Lower lobe of right lung (tissue), 2 donors: Measurements from ENCODE around the gene RAB43. TPM values are rescaled to one million over a fixed set of nuclear protein-coding genes. Genes with fewer than 3 reads are reported as not detected.

Experiments
- ATAC-seq, 2 donors: fragments of 200-7000 bp; cut with Tn5 transposase; one replicate each; pipeline ENCODE4 v1.9.1; 2020 to 2022; ENCODE audit warnings: mild to moderate bottlenecking in 2 of 2, moderate library complexity in 2 of 2
- DNase-seq: peaks from one replicate; pipeline ENCODE4 v3.0.0-alpha.2; 2020
- H3K27ac ChIP-seq: fragments of 200-600 bp; one replicate; pipeline ENCODE4 v1.8.0; 2022
- H3K27me3 ChIP-seq: fragments of 200-600 bp; one replicate; pipeline ENCODE4 v1.8.0; 2022; ENCODE audit warnings: low read depth
- H3K36me3 ChIP-seq: fragments of 200-600 bp; one replicate; pipeline ENCODE4 v1.8.0; 2022; ENCODE audit warnings: mild to moderate bottlenecking
- H3K4me1 ChIP-seq: fragments of 200-600 bp; one replicate; pipeline ENCODE4 v1.8.0; 2022
- H3K4me3 ChIP-seq: fragments of 200-600 bp; one replicate; pipeline ENCODE4 v1.8.0; 2022; ENCODE audit warnings: mild to moderate bottlenecking
- H3K9me3 ChIP-seq: fragments of 200-600 bp; one replicate; pipeline ENCODE4 v1.8.0; 2022
- CTCF ChIP-seq: fragments of 200-600 bp; IDR thresholded peaks from one replicate; pipeline ENCODE4 v1.8.0; 2022; ENCODE audit warnings: antibody characterized with exemption, mild to moderate bottlenecking
- intact Hi-C: fragments of 100-400 bp; cut with DNase I; formaldehyde crosslinking; loops from one replicate; pipeline ENCODE4 v1.11.0; 2022
- total RNA-seq: library from RNA; stranded (reverse); fragmentation: NEBNext Ultra II Directional; extraction: Animal tissue kit (Norgen Biotek cat#: 25700); gene quantifications from one replicate; pipeline ENCODE4 v1.2.1, GENCODE V29; 2021
- donor health status: DM: no; HTN: yes; CAD: no; lungs with severe emphysema.

The RAB43 gene
- total RNA-seq, 1 donor from 2014 or later: 29.9 TPM

DNA sequence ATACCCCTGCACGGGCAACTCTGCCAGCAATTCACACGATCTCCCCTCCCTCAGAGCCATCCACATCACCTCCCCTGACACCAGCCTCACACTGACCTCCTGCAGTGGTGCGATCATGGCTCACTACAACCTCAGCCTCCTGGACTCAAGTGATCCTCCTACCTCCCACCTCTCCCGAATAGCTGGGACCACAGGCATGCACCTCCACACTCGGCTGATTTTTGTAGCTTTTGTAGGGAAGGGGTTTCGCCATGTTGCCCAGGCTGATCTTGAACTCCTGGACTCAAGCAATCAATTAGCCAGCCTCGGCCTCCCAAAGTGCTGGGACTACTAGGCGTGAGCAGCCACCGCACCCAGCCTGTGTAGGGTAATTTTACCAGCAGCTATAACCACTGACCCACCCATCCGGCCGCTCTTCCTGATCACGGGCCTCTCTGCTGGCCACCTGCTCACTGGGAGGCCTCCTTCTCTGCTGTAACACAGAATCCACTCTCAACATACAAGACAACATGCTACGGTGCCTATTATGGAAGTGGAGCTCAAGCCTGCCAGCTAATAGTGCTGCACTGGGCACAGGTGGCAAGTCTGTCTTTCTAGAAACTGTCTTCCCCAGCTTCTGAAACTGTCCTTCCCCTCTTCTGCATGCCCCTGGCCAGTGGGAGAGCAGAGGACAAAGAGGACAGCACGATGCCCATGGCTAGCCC lies 56.4 kb downstream of the RAB43 start:
- intact Hi-C loops: no loop called here
- Histone ChIP-seq H3K4me3 (no peak overlapping the region), H3K36me3 (no peaks in the 10 kb centered on the region), H3K27ac (no peak overlapping the region), H3K9me3 (no peaks in the 10 kb centered on the region), H3K4me1 (peaks cover 15% of the 10 kb centered on the region), H3K27me3 (no peaks in the 10 kb centered on the region)
- ATAC-seq (no peak), DNase-seq (peak; percentile 46)
- no peak for TF ChIP-seq CTCF

GRCh38 chr3:129063841-129064482 lies 57.6 kb downstream of the RAB43 start:
- no peak overlapping the region for H3K27ac ChIP-seq

DNA sequence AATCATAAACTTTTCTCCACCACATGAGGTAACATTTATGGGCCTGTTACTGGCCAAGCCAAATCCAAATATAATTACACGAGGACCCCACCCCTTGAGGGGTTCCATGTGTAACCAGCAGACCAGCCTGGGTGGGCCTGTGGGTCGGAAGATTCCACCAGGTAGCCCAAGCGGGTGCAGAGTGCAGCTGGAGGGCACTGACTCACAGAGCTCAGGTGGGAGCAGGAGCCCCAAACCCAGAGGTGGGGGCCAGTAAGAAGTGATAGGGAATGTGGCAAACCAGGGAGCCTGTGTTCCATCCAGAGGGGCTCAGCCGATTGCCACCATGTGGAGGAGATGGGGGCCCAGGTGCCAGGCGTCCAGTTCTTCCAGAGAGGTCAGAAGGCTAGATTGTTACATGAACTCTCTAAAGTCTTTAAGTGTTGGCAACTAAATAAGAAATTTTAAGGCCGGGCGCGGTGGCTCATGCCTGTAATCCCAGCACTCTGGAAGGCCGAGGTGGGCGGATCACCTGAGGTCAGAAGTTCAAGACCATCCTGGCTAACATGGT lies 58.4 kb downstream of the RAB43 start:
- H3K4me1 ChIP-seq: peaks cover 7% of the 10 kb centered on the region
- H3K27me3 ChIP-seq: no peaks in the 10 kb centered on the region
- no peaks in the 10 kb centered on the region for H3K36me3 ChIP-seq
- H3K4me3 ChIP-seq: no peak overlapping the region
- H3K9me3 ChIP-seq: no peaks in the 10 kb centered on the region
- no peak for TF ChIP-seq CTCF
- intact Hi-C loops: no loop called here
- ATAC-seq (no peak), DNase-seq (peak; percentile 28)
- no peak overlapping the region for H3K27ac ChIP-seq

More at GRCh38 chr3:129063841-129064482, 57.6 kb downstream of the RAB43 start:
- DNase-seq: peak; percentile 30
- peaks cover 13% of the 10 kb centered on the region for H3K4me1 ChIP-seq
- TF ChIP-seq CTCF: no peak
- H3K36me3 ChIP-seq: no peaks in the 10 kb centered on the region
- intact Hi-C loops: no loop called here
- no peak overlapping the region for H3K4me3 ChIP-seq
- no peaks in the 10 kb centered on the region for H3K27me3 ChIP-seq
- H3K9me3 ChIP-seq: no peaks in the 10 kb centered on the region
- no peak for ATAC-seq

- Histone ChIP-seq H3K27me3 (no peaks in the 10 kb centered on the region), H3K4me3 (no peak overlapping the region), H3K9me3 (no peaks in the 10 kb centered on the region), H3K27ac (no peak overlapping the region), H3K36me3 (no peaks in the 10 kb centered on the region), H3K4me1 (peaks cover 5% of the 10 kb centered on the region)
- peak; percentile 44 for DNase-seq
- no peak for TF ChIP-seq CTCF
- ATAC-seq: no peak
- intact Hi-C loops: no loop called here
Measured at GRCh38 chr3:129061888-129062834, 59.4 kb downstream of the RAB43 start.
